UCSD-AML1 (cell line): ENCODE data around the gene CFAP299.

Experiments
- DNase-seq: peaks from one replicate; lab custom pipeline; 2025; ENCODE audit not compliant: unreplicated experiment; lab: John Stamatoyannopoulos, UW

Gene CFAP299

GRCh38 chr4:80911458-80911857, 575.9 kb downstream of the CFAP299 start:
- DNase-seq, result no peak

GRCh38 chr4:80912350-80912749, 576.8 kb downstream of the CFAP299 start:
- DNase-seq, result no peak

GRCh38 chr4:80913381-80913780, 577.9 kb downstream of the CFAP299 start:
- no peak for DNase-seq

- DNase-seq, result no peak
Observed at GRCh38 chr4:80916770-80917169, 581.2 kb downstream of the CFAP299 start.

GRCh38 chr4:80918004-80918403, 582.5 kb downstream of the CFAP299 start:
- no peak for DNase-seq

- DNase-seq, result no peak
Observed at GRCh38 chr4:80921441-80921840, 585.9 kb downstream of the CFAP299 start.

GRCh38 chr4:80922941-80923340, 587.4 kb downstream of the CFAP299 start:
- DNase-seq, result no peak

GRCh38 chr4:80925293-80925692, 589.8 kb downstream of the CFAP299 start:
- DNase-seq, result no peak

GRCh38 chr4:80926446-80926845, 590.9 kb downstream of the CFAP299 start:
- DNase-seq, result no peak

- DNase-seq, result no peak
Observed at GRCh38 chr4:80926891-80927290, 591.4 kb downstream of the CFAP299 start.

- no peak for DNase-seq
Observed at GRCh38 chr4:80927420-80927819, 591.9 kb downstream of the CFAP299 start.

- no peak for DNase-seq
Observed at GRCh38 chr4:80931631-80932081, 596.1 kb downstream of the CFAP299 start.

GRCh38 chr4:80948141-80948540, 612.6 kb downstream of the CFAP299 start:
- no peak for DNase-seq

GRCh38 chr4:80948995-80949394, 613.5 kb downstream of the CFAP299 start:
- DNase-seq, result no peak

- no peak for DNase-seq
Observed at GRCh38 chr4:80956421-80956820, 620.9 kb downstream of the CFAP299 start.

GRCh38 chr4:80963051-80963450, 627.5 kb downstream of the CFAP299 start:
- DNase-seq, result no peak

- no peak for DNase-seq
Observed at GRCh38 chr4:80967346-80967745, 631.8 kb downstream of the CFAP299 start.

GRCh38 chr4:80980239-80980638, 644.7 kb downstream of the CFAP299 start:
- no peak for DNase-seq

- no peak for DNase-seq
Observed at GRCh38 chr4:80986011-80986410, 650.5 kb downstream of the CFAP299 start.

- DNase-seq, result no peak
Observed at GRCh38 chr4:80989921-80990544, 654.5 kb downstream of the CFAP299 start.

- DNase-seq, result no peak
Observed at GRCh38 chr4:80990851-80991250, 655.3 kb downstream of the CFAP299 start.

GRCh38 chr4:80999943-81000342, 664.4 kb downstream of the CFAP299 start:
- no peak for DNase-seq

- no peak for DNase-seq
Observed at GRCh38 chr4:81003597-81004111, 668.1 kb downstream of the CFAP299 start.
